RWPE2 (cell line): Measurements from ENCODE around the gene ABTB2.

ENCODE experiments used
- ATAC-seq: fragments of 200-7000 bp; cut with Tn5 transposase; 3 replicates; pipeline ENCODE4 v1.9.1; 2021; ENCODE audit warnings: low read depth
- DNase-seq: peaks from one replicate; pipeline ENCODE4 v3.0.0-alpha.2; 2020; ENCODE audit warnings: low spot score
- H3K27ac ChIP-seq: fragments of 450-650 bp; 2 replicates; pipeline ENCODE4 v1.5.1; 2017; ENCODE audit warnings: mild to moderate bottlenecking; ENCODE audit not compliant: poor library complexity, severe bottlenecking
- H3K27me3 ChIP-seq: fragments of 250-450 bp; sonication (Bioruptor Pico); 2 replicates; pipeline ENCODE4 v1.5.1; 2021; ENCODE audit warnings: mild to moderate bottlenecking, moderate library complexity; ENCODE audit not compliant: insufficient read depth, poor library complexity, severe bottlenecking
- H3K36me3 ChIP-seq: fragments of 250-450 bp; sonication (Bioruptor Pico); 2 replicates; pipeline ENCODE4 v1.5.1; 2020; ENCODE audit warnings: low read depth, mild to moderate bottlenecking, moderate library complexity
- H3K4me1 ChIP-seq: fragments of 250-450 bp; sonication (Bioruptor Pico); 2 replicates; pipeline ENCODE4 v1.5.1; 2021; ENCODE audit warnings: mild to moderate bottlenecking, moderate library complexity; ENCODE audit not compliant: insufficient read depth, poor library complexity, severe bottlenecking
- H3K4me3 ChIP-seq: fragments of 250-450 bp; sonication (Bioruptor Pico); 2 replicates; pipeline ENCODE4 v1.5.1; 2021; ENCODE audit warnings: mild to moderate bottlenecking, moderate library complexity; ENCODE audit not compliant: severe bottlenecking
- H3K9me3 ChIP-seq: fragments of 250-450 bp; sonication (Bioruptor Pico); 2 replicates; pipeline ENCODE4 v1.5.1; 2021; ENCODE audit warnings: mild to moderate bottlenecking, moderate library complexity; ENCODE audit not compliant: severe bottlenecking
- CTCF ChIP-seq: fragments of 450-650 bp; IDR thresholded peaks from one replicate; pipeline ENCODE4 v1.5.1; 2017; ENCODE audit warnings: mild to moderate bottlenecking, moderate library complexity; ENCODE audit not compliant: poor library complexity, severe bottlenecking

The ABTB2 gene

GRCh38 chr11:34343153-34343552, 14.7 kb downstream of the ABTB2 start:
- DNase-seq: no peak

GRCh38 chr11:34341931-34342533, 15.8 kb downstream of the ABTB2 start:
- H3K9me3 ChIP-seq: no peaks in the 10 kb centered on the region
- no peak overlapping the region for H3K4me3 ChIP-seq
- H3K4me1 ChIP-seq: peaks cover 42% of the 10 kb centered on the region
- TF ChIP-seq CTCF: no peak
- no peak overlapping the region for H3K27ac ChIP-seq
- no peaks in the 10 kb centered on the region for H3K27me3 ChIP-seq
- DNase-seq (no peak), ATAC-seq (no peak)
- no peaks in the 10 kb centered on the region for H3K36me3 ChIP-seq

More at GRCh38 chr11:34343153-34343552, 14.7 kb downstream of the ABTB2 start:
- Histone ChIP-seq H3K27me3 (no peaks in the 10 kb centered on the region), H3K27ac (peak overlapping the region; percentile 88), H3K4me1 (peaks cover 42% of the 10 kb centered on the region), H3K36me3 (no peaks in the 10 kb centered on the region), H3K4me3 (no peak overlapping the region), H3K9me3 (no peaks in the 10 kb centered on the region)
- TF ChIP-seq CTCF: no peak
- peak; percentile 35; the same call in 2 of the 3 replicates for ATAC-seq

GRCh38 chr11:34341096-34341495, 16.7 kb downstream of the ABTB2 start:
- peaks cover 33% of the 10 kb centered on the region for H3K4me1 ChIP-seq
- no peak for TF ChIP-seq CTCF
- no peak overlapping the region for H3K27ac ChIP-seq
- ATAC-seq (no peak), DNase-seq (no peak)
- no peaks in the 10 kb centered on the region for H3K27me3 ChIP-seq
- no peaks in the 10 kb centered on the region for H3K36me3 ChIP-seq
- H3K4me3 ChIP-seq: no peak overlapping the region
- no peaks in the 10 kb centered on the region for H3K9me3 ChIP-seq

GRCh38 chr11:34340653-34341052, 17.2 kb downstream of the ABTB2 start:
- no peaks in the 10 kb centered on the region for H3K27me3 ChIP-seq
- H3K27ac ChIP-seq: no peak overlapping the region
- peaks cover 28% of the 10 kb centered on the region for H3K4me1 ChIP-seq
- ATAC-seq (no peak), DNase-seq (no peak)
- H3K9me3 ChIP-seq: no peaks in the 10 kb centered on the region
- no peak overlapping the region for H3K4me3 ChIP-seq
- H3K36me3 ChIP-seq: no peaks in the 10 kb centered on the region
- no peak for TF ChIP-seq CTCF
